Adrenal gland (tissue), 12 donors: Measurements from ENCODE around the gene MYO5B. TPM values are rescaled to one million over a fixed set of nuclear protein-coding genes. Genes with fewer than 3 reads are reported as not detected.
A peak's percentile ranks its signal among the peaks of the same experiment; 100 is the strongest.

Experiments
- DNase-seq, 7 donors: peaks; one replicate each; pipeline ENCODE4 v3.0.0-alpha.2; 2019 to 2020
- H3K27ac ChIP-seq, 5 donors: fragments of 200-600 bp; sonication (generic) in 4 of 5; 1 replicate in 3 of 5; 2 replicates in 2 of 5; pipeline versions ENCODE4 v1.5.1 to v1.8.0; 2016 to 2020; ENCODE audit warnings: mild to moderate bottlenecking in 1 of 5
- H3K27me3 ChIP-seq: fragments of 200-600 bp; 2 replicates; pipeline ENCODE4 v1.8.0; 2021
- H3K36me3 ChIP-seq, 2 donors: fragments of 200-600 bp; replicated peaks in 1 of 2; 1 replicate in 1 of 2; 2 replicates in 1 of 2; pipeline versions ENCODE4 v1.5.1 to v1.8.0; 2018 to 2022
- H3K4me1 ChIP-seq, 2 donors: fragments of 200-600 bp; replicated peaks in 1 of 2; 1 replicate in 1 of 2; 2 replicates in 1 of 2; pipeline versions ENCODE4 v1.5.1 to v1.8.0; 2018 to 2021
- H3K4me3 ChIP-seq, 4 donors: fragments of 200-600 bp; sonication (generic) in 3 of 4; one replicate each; pipeline ENCODE4 v1.5.1; 2016 to 2018
- H3K9me3 ChIP-seq, 3 donors: fragments of 200-600 bp; sonication (generic) in 1 of 3; replicated peaks in 1 of 3; 1 replicate in 2 of 3; 2 replicates in 1 of 3; pipeline versions ENCODE4 v1.5.1 to v1.8.0; 2016 to 2021
- CTCF ChIP-seq, 6 experiments: fragments of 450-650 bp in 4 of 6; fragments of 200-600 bp in 2 of 6; sonication (generic) in 1 of 6; IDR thresholded peaks; 1 replicate in 5 of 6; 2 replicates in 1 of 6; pipeline versions ENCODE4 v1.5.1 to v1.8.0; 2016 to 2021; ENCODE audit warnings: antibody characterized with exemption in 6 of 6, mild to moderate bottlenecking in 2 of 6, moderate library complexity in 1 of 6
- POLR2A ChIP-seq, 2 donors: fragments of 450-650 bp; IDR thresholded peaks; one replicate each; pipeline ENCODE4 v1.6.1; 2017; ENCODE audit warnings: antibody characterized with exemption in 2 of 2, mild to moderate bottlenecking in 2 of 2, moderate library complexity in 1 of 2
- WGBS, 4 donors: extraction: QIAGEN DNeasy Blood & Tissue Kit in 2 of 4; methylation state at CpG; one replicate each; pipeline versions ENCODE4 v1.1.5 to v1.1.7; 2013 to 2017; 5-methylcytosine and 5-hydroxymethylcytosine counted together
- intact Hi-C, 2 donors: fragments of 100-400 bp; cut with DNase I; formaldehyde crosslinking; loops; one replicate each; pipeline versions ENCODE4 v1.14.1 to v1.15.0; 2022 to 2023
- polyA plus RNA-seq, 3 donors: library from polyadenylated mRNA; stranded (reverse); fragments of 200-250 nt in 2 of 3; fragments of 350-450 nt in 1 of 3; fragmentation: Illumina TruSeq in 1 of 3; extraction: RNeasy Lipid Tissue Mini Kit (QIAGEN cat#74804) in 1 of 3; gene quantifications; one replicate each; pipeline ENCODE4 v1.2.3, GENCODE V29; 2013 to 2014
- total RNA-seq, 9 donors: library from RNA; depleted of rRNA in 4 of 9; stranded (reverse); fragments of >200 nt in 4 of 9; fragments of 120-200 nt in 1 of 9; fragmentation: NEBNext Ultra II Directional in 1 of 9; extraction: Animal tissue kit (Norgen Biotek cat#: 25700) in 1 of 9; gene quantifications; one replicate each; pipeline versions ENCODE4 v1.1.0 to v1.2.4, GENCODE V29; 2013 to 2023
- donor health status: healthy with polysubstance abuse.
- donor health status: Bipolar disorder and iron deficiency.
- donor health status: DM: yes; HTN: yes; CAD: no.
- donor health status: DM: no; HTN: no; CAD: no.
- donor health status: DM: no; HTN: no; CAD: no.
- donor health status: DM: yes; HTN: yes; CAD: no.

The MYO5B gene
- total and polyA plus RNA-seq, 12 donors = 0.61 to 9.3 (median 2.9) TPM

- intact Hi-C loops = no loop called here
- H3K27ac ChIP-seq = no peak overlapping the region
- H3K36me3 ChIP-seq = no peaks in the 10 kb centered on the region
- no peaks in the 10 kb centered on the region for H3K9me3 ChIP-seq
- no peak overlapping the region for H3K4me3 ChIP-seq
- 43 to 57% (median 50%) methylated on average over 3 of the region's 3 CpGs for WGBS, 4 donors
- peak; percentile 16 to 51 (median 34) for TF ChIP-seq CTCF (IDR thresholded peaks at IDR 0.05)
- no peak for TF ChIP-seq POLR2A (IDR thresholded peaks at IDR 0.05)
- H3K27me3 ChIP-seq = no peaks in the 10 kb centered on the region
- DNase-seq = no peak
- no peaks in the 10 kb centered on the region for H3K4me1 ChIP-seq
Observed at GRCh38 chr18:49861659-49862058, 333.3 kb downstream of the MYO5B start.

- Histone ChIP-seq H3K36me3 (no peaks in the 10 kb centered on the region), H3K27ac (no peak overlapping the region), H3K4me3 (no peak overlapping the region), H3K27me3 (no peaks in the 10 kb centered on the region), H3K9me3 (no peaks in the 10 kb centered on the region), H3K4me1 (no peaks in the 10 kb centered on the region)
- DNase-seq = no peak
- WGBS, 4 donors = 76 to 89% (median 83%) methylated on average over 10 to 12 of the region's 12 CpGs
- intact Hi-C loops = loop anchor here (2.0 to 10.0 kb wide), 3 partner anchors 301 to 349 kb away; no protein-coding TSS in a partner anchor
- no peak for TF ChIP-seq CTCF (IDR thresholded peaks at IDR 0.05)
Observed at GRCh38 chr18:49859725-49860124, 335.2 kb downstream of the MYO5B start.

DNA sequence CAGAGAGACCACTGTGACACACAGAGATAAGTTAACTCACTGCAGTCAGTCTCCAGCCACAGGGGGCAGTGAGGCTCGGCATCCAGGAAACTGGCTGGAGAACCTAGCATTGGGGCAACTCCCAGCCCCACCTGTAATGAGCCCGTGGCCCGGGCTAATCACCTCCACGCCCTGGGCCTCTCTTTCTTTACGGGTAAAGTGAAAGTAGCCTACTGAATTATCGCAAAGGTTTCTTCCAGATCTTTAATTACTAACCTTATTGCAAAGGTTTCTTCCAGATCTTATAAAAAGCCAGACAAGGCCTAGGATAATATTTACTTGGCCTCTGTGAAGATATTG, 336.0 kb downstream of the MYO5B start:
- intact Hi-C loops = loop anchor here (2.0 to 10.0 kb wide), 3 partner anchors 300 to 348 kb away; no protein-coding TSS in a partner anchor
- 49 to 68% (median 59%) methylated on average over 6 of the region's 6 CpGs for WGBS, 4 donors
- H3K27me3 ChIP-seq = no peaks in the 10 kb centered on the region
- no peaks in the 10 kb centered on the region for H3K9me3 ChIP-seq
- H3K27ac ChIP-seq = no peak overlapping the region
- peak in 1 of 6 experiments; percentile 16 for TF ChIP-seq CTCF (IDR thresholded peaks at IDR 0.05)
- no peak for TF ChIP-seq POLR2A (IDR thresholded peaks at IDR 0.05)
- DNase-seq = no peak
- no peak overlapping the region for H3K4me3 ChIP-seq
- no peaks in the 10 kb centered on the region for H3K4me1 ChIP-seq
- H3K36me3 ChIP-seq = no peaks in the 10 kb centered on the region

DNA sequence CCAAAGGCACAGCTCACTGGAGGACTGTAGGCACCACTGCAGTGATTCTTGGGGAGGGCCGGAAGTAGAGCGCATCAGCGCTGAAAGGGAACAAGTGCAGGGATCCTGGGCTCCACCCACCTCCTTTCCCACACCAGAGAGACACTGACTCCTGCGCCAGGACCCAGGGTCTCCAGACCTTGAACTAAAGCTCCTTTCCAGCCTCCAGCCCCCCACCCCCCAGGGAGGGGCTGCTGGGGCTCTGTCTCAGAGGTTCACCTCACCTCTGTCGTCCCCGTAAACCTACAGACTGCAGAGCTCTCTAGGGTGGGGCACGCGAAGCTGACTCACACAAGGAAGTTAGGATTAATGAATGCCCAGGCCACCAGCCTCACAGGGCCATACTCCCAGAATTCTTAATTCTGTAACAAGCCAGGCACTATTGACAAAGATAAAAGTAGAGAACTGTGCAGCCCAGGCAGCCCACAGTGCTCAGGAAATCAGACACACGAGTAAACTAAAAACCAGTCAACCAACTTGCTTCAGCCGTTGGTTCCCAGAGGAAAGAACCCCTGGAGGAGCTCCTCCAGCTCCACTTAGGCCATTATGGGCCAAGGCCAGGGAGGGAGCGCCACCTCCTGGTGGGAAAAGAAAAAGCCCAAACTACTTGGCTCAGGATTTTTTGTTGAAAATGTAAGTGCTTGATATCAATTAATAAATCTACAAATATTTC, 336.5 kb downstream of the MYO5B start:
- TF ChIP-seq CTCF (IDR thresholded peaks at IDR 0.05) (peak; percentile 71 to 94 (median 84)), POLR2A (IDR thresholded peaks at IDR 0.05) (no peak)
- Histone ChIP-seq H3K36me3 (no peaks in the 10 kb centered on the region), H3K4me1 (no peaks in the 10 kb centered on the region), H3K27me3 (no peaks in the 10 kb centered on the region), H3K9me3 (no peaks in the 10 kb centered on the region), H3K4me3 (no peak overlapping the region), H3K27ac (no peak overlapping the region)
- intact Hi-C loops = loop anchor here (2.0 to 10.0 kb wide), 3 partner anchors 300 to 348 kb away; no protein-coding TSS in a partner anchor
- peak; percentile 43 to 79 (median 62) for DNase-seq
- WGBS, 4 donors = 47 to 60% (median 56%) methylated on average over 6 to 11 of the region's 11 CpGs
